Measurements from ENCODE around the gene SIAH1.
"Not testable (repeated sequence)": the region's sequence is repeated elsewhere in the genome, so short reads cannot be mapped to it uniquely, and the experiment has no call there.

Gene SIAH1

GRCh38 chr16:48393485-48394354, 8.5 kb upstream of the SIAH1 start:
- DNase-seq (ENCODE audit: low read depth), result no peak

GRCh38 chr16:48392407-48392806, 7.2 kb upstream of the SIAH1 start:
- DNase-seq (ENCODE audit: low read depth), result no peak

GRCh38 chr16:48386559-48387312, 1.5 kb upstream of the SIAH1 start:
- DNase-seq (ENCODE audit: low read depth), result no peak

GRCh38 chr16:48384520-48385252, 527 bp downstream of the SIAH1 start:
- peak; percentile 11 for DNase-seq (ENCODE audit: low read depth)

GRCh38 chr16:48383877-48384519, 1.2 kb downstream of the SIAH1 start:
- DNase-seq (ENCODE audit: low read depth), result no peak

- DNase-seq (ENCODE audit: low read depth), result no peak
These were observed 2.0 kb downstream of the SIAH1 start for GRCh38 chr16:48383009-48383876.

GRCh38 chr16:48382131-48382530, 3.1 kb downstream of the SIAH1 start:
- DNase-seq (ENCODE audit: low read depth), result no peak

GRCh38 chr16:48381201-48381600, 4.0 kb downstream of the SIAH1 start:
- DNase-seq (ENCODE audit: low read depth), result no peak

- DNase-seq (ENCODE audit: low read depth), result no peak
These were observed 6.4 kb downstream of the SIAH1 start for GRCh38 chr16:48378836-48379235.

- no peak for DNase-seq (ENCODE audit: low read depth)
These were observed 6.9 kb downstream of the SIAH1 start for GRCh38 chr16:48378276-48378675.

- not testable (repeated sequence) for DNase-seq (ENCODE audit: low read depth)
These were observed 7.9 kb downstream of the SIAH1 start for GRCh38 chr16:48377301-48377700.

GRCh38 chr16:48374255-48374654, 11.0 kb downstream of the SIAH1 start:
- no peak for DNase-seq (ENCODE audit: low read depth)

- DNase-seq (ENCODE audit: low read depth), result no peak
These were observed 11.8 kb downstream of the SIAH1 start for GRCh38 chr16:48373258-48374029.

GRCh38 chr16:48372744-48373143, 12.5 kb downstream of the SIAH1 start:
- no peak for DNase-seq (ENCODE audit: low read depth)

- DNase-seq (ENCODE audit: low read depth), result no peak
These were observed 13.8 kb downstream of the SIAH1 start for GRCh38 chr16:48371393-48371780.

GRCh38 chr16:48370668-48371392, 14.4 kb downstream of the SIAH1 start:
- not testable (repeated sequence) for DNase-seq (ENCODE audit: low read depth)

GRCh38 chr16:48370229-48370628, 15.0 kb downstream of the SIAH1 start:
- no peak for DNase-seq (ENCODE audit: low read depth)

- no peak for DNase-seq (ENCODE audit: low read depth)
These were observed 15.4 kb downstream of the SIAH1 start for GRCh38 chr16:48369765-48370164.

GRCh38 chr16:48367441-48368049, 17.7 kb downstream of the SIAH1 start:
- DNase-seq (ENCODE audit: low read depth), result no peak
